ENCODE measurements around the gene GPC5.

GRCh38 chr13:91894316-91894715, 495.9 kb downstream of the GPC5 start:
- no peak for TF ChIP-seq CTCF (conservative IDR thresholded peaks at IDR 0.05; ENCODE audit: low read length)
- TF ChIP-seq EZH2phosphoT487 (IDR thresholded peaks at IDR 0.05; ENCODE audit: borderline replicate concordance, low read depth, low read length), result no peak

Measured in OCI-LY7 (cell line).